NCI-H2107 treated with DMSO at 0.1 percent for 48 hours (cell line): ENCODE data around the gene SLC17A3.

ENCODE experiments used
- DNase-seq: peaks from one replicate; lab custom pipeline; 2025; ENCODE audit not compliant: unreplicated experiment; lab: John Stamatoyannopoulos, UW

SLC17A3 gene

GRCh38 chr6:25874118-25874517, at the start of gene SLC17A3:
Gene SLC17A3, minus strand, starts transcription at chr6:25874243. Its CDS starts 5,856 bp downstream, at chr6:25868387.
- DNase-seq, result no peak

DNA sequence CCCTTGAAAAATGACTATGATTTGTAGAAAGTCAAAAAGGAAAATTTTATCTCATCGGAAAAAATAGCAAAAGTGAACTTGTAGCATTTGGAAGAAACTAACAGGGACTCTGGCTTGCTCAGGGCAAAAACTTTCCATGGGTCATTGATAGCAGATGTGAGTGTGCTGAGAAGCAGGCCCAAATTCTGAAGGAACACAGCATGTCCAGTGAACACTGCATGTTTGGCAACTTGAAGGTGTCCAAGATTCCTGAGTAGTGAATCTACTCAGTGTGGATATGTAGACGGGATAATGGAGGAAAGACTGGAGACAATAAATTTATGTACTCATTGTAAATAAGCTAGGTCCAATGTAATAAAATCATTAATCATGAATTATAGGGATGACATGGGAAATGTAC, 48.3 kb upstream of the SLC17A3 start:
- DNase-seq, result no peak

GRCh38 chr6:25921525-25922203, 47.6 kb upstream of the SLC17A3 start:
- no peak for DNase-seq

GRCh38 chr6:25919657-25920056, 45.6 kb upstream of the SLC17A3 start:
- DNase-seq, result no peak

GRCh38 chr6:25918083-25918683, 44.1 kb upstream of the SLC17A3 start:
- no peak for DNase-seq

- DNase-seq, result no peak
Observed at GRCh38 chr6:25916789-25917490, 42.9 kb upstream of the SLC17A3 start.

DNA sequence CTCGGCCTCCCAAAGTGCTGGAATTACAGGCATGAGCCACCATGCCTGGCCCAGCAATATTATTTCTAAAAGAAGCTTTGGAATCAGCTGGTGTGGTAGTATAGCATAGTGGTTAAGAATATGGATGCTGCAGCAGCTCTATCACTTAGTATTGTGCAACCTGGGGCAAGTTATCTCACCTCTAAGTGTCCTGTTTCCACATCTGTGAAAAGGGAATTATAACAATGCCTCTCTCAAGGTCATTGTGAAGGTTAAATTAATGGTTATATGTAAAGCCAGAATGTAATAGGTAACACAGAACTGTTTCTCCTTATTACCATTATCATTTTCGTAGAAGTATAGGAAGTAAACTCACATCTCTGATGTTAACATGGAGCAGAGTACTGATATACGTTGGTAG, 42.3 kb upstream of the SLC17A3 start:
- DNase-seq, result no peak

DNA sequence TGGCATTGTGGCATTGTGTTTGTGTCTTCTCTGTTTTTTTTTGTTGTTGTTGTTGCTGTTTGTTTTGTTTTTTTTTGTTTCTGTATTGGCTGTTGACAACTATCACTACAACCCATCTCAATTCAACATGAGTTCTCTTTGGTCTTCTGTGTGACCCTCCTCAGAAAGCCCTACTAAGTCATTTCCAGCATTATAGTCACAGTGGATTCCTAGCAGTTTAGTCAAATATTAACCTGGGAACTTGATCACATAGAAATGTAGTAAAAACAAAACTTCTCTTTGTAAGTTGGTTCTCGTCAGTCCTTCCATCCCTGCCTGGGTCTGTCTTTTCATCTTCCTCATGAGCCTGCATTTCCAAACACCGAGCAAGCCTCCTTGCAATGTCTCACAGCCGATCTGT, 39.7 kb upstream of the SLC17A3 start:
- DNase-seq, result no peak

- DNase-seq, result no peak
Observed at GRCh38 chr6:25911351-25911750, 37.3 kb upstream of the SLC17A3 start.

GRCh38 chr6:25907475-25908014, 33.5 kb upstream of the SLC17A3 start:
- no peak for DNase-seq

GRCh38 chr6:25903467-25904099, 29.5 kb upstream of the SLC17A3 start:
- DNase-seq, result no peak

DNA sequence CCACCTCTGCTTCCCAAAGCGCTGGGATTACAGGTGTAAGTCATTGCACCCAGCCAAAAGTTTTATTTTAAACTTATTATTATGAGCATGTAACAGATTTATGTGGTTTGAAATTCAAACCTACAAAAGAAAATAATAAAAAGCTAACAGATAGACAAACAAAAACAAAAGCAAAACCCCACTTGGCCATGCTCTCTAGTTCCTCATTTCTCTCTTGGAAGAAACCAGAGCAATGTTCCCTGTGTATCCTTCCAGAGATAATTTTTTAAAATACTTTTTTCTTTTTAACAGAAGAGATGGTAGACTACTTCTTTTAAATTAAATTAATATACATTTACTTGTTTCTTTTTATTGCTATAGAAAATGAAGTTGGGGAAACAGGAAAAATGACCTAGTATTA, 28.0 kb upstream of the SLC17A3 start:
- no peak for DNase-seq

DNA sequence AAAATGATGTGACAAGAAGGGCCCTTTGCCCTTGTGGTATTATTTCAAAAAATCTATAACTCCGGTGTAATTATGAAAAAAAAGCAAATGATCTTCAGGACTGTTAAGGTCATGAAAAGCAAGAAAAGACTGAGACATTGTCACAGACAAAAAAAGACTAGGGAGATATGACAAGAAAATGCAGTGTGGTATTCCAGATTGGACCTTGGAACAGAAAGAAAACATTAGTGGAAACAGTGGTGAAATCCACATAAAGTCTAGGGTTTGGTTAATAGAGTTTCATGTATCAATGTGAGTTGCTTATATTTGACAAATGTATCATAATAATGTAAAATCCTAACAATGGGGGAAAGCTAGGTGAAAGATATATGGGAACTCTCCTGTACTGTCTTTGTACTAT, 26.8 kb upstream of the SLC17A3 start:
- DNase-seq, result no peak

DNA sequence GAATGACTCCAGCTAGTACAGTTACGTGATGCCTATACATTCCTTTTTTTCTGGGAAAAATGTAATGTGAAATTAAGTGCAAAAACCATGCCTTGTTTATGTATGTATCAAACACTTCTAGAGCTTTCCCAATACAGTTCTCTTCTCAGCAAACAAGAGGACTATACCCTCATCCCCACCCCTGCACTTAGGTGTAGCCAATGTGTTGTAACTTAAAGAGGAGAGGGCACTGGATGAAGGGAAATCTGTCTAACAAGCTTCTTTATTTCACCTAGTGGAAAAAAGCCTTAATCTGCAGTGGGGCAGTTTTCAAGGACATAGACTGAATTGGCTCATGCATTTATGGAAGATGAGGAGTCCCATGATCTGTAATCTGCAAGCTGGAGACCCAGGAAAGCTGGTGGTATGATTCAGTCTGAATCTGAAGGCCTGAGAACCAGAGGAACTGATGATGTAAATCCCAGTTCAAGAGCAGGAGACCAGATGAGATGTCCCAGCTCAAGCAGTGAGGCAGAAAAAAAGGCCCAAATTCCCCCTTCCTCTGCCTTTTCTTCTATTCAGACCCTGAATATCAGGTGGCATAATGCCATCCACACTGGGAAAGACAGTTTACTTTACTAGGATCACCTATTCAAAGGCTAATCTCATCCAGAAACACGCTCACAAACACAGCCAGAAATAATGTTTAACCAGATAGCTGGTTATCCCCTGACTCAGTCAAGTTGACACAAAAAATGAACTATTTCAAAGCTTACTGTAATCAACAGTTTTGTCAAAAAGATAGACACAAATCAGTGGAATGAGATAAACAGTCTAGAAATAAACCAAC, 25.8 kb upstream of the SLC17A3 start:
- DNase-seq, result no peak

- DNase-seq, result no peak
Observed at GRCh38 chr6:25899123-25899522, 25.1 kb upstream of the SLC17A3 start.

- no peak for DNase-seq
Observed at GRCh38 chr6:25898289-25898977, 24.4 kb upstream of the SLC17A3 start.

DNA sequence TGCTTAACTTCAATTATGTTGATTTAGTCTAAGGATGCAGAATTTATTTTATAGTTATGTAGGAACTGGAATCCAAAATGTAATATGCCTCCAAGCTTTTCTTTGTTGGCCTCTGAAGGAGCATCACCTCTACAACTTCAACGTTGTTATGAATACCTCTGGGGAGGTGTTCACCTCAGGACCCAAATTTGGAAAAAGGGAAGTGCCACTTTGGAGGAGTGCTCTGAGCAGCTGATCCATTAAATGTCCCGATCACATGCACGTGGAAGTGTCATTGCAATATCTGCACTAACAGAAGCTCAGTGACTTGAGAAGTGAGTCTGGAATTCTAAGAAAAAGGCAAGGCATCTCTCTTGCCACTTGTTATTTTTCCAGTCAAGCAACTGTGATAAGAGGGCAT, 22.2 kb upstream of the SLC17A3 start:
- no peak for DNase-seq

- no peak for DNase-seq
Observed at GRCh38 chr6:25895771-25896170, 21.7 kb upstream of the SLC17A3 start.

DNA sequence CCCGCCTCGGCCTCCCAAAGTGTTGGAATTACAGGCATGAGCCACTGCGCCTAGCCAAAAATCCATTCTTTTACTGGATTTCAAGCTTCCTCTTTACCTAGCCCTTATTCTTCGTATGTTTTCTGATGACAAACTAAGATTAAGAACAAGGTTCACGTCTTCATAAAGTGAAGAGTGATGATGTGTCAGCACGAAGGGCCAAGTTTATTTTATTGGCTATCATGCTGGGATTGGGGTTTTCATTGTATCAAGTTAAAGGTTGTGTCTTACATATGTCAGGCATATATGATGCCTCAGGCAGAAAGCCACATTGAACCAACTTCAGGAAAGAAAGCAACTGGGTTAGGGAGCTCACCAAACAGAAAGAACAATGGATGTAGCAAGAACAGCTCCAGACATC, 19.7 kb upstream of the SLC17A3 start:
- DNase-seq, result no peak

DNA sequence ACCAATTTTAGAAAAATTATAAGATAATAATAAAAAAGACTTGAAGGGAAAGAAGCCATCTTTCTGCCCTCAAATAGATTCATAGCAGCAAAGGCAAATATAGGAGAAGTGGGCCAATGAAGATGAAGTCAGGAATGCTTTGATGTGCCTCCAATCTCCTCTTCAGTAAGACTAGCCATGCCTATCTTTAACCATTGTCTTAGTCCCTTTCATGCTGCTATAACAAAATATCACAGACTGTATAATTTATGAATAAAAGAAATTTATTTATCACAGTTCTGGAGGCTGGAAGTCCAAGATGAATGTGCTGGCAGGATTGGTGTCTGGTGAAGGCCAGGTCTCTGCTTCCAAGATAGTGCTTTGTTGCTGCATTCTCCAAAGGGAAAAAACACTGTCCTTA, 18.8 kb upstream of the SLC17A3 start:
- no peak for DNase-seq
